Hepatocyte (in vitro differentiated cells): Measurements from ENCODE around the gene SLC25A21.

Experiments used
- CTCF ChIP-seq: fragments of 200-600 bp; sonication (generic); IDR thresholded peaks from 2 replicates; pipeline ENCODE4 v1.5.1; 2016; ENCODE audit warnings: antibody characterized with exemption, mild to moderate bottlenecking; ENCODE audit not compliant: poor library complexity
- EZH2 ChIP-seq: fragments of 200-600 bp; sonication (generic); IDR thresholded peaks from 2 replicates; pipeline ENCODE4 v1.6.1; 2016; ENCODE audit warnings: antibody characterized with exemption, mild to moderate bottlenecking, borderline replicate concordance

- TF ChIP-seq CTCF (no peak), EZH2 (peak; percentile 70)
Measured at GRCh38 chr14:36662543-36663403, 509.6 kb downstream of the SLC25A21 start.
